HG03571 (cell line): Measurements from ENCODE around the gene ZNF423.

Experiments used
- ATAC-seq: cut with Tn5 transposase; IDR thresholded peaks from one replicate; pipeline ENCODE4 v1.9.1; 2021; ENCODE audit not compliant: unreplicated experiment

The ZNF423 gene

GRCh38 chr16:49540836-49541235 is 315.1 kb downstream of the ZNF423 start:
- ATAC-seq, result no peak

- ATAC-seq, result no peak
These were observed 316.2 kb downstream of the ZNF423 start for GRCh38 chr16:49539758-49540157.

DNA sequence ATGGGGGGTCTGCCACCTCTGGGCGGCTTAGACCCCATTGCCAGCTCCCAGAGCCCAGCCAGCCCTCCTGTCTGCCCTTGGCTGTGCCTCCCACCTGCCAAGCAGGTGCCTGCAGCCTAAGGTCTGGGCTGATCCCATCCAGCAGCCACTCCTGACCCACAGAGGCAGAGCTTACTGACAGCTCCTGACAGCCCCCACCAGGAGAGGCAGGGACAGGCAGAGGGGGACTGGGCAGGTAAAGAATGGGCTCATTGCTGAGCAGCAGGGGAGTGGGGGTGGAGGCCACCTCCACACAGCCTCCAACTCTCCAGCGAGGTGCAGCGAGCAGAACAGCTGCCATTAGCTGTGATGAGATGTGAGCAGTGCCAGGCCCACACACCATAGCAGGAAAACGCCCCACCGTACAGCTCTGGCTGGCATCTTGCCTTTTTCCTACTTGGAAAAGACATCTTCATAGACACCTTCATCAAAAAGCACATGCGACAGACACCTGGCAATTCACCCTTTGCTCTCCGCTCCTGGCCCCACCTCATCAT is 317.9 kb downstream of the ZNF423 start:
- no peak for ATAC-seq

DNA sequence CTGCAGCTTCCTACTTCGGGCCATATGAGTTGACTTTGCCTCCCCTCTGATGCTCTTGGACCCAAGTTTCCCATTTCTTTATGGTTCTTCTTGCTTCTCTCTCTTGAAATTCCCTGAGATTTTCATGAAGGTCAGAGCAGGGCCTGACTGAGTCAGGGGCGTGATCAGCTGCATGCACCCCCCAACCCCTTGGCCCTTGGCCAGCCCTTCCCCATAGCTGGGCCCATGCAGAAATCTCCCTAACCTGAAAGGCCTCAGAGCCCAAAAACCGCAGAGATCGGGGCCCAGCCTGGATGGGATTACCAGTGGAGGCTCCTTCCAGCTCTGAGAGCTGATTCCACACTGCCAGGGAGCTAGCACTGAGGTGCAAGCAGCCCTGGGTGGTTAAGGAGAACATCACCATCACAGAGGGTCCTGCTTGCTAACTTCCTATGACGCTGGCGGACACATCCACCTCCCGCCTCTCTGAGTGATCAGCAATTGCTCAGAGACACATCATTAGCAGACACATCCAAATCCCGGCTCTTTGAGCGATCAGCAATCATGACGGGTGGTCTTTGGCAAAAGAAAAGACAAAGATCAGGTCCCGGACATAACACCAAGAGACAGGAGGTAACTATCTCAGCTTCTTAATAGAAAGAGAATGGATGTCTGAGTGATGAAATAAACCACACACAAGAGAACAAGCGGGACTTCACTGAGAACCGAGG is 320.9 kb downstream of the ZNF423 start:
- no peak for ATAC-seq

GRCh38 chr16:49533422-49533821 is 322.5 kb downstream of the ZNF423 start:
- no peak for ATAC-seq

DNA sequence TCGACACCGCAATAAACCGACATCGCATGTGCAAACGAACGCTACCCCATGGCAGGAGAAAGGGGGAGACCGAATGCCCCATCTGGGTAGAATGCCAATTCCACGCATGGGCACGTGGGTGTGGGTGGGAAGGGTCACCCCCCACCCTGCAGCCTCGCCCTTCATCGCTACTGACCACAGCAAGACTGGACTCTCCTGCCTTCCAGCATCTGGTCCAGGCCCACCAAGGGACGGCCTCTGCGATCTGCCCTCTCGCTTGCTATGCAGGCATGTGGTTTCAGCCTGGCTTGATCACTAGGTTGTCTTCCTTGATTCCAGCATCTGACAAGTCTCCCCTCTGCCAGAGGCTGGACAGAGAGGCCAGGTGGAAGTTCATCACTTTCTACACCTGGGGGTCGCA is 323.0 kb downstream of the ZNF423 start:
- ATAC-seq, result no peak

GRCh38 chr16:49531931-49532840 is 323.7 kb downstream of the ZNF423 start:
- no peak for ATAC-seq

DNA sequence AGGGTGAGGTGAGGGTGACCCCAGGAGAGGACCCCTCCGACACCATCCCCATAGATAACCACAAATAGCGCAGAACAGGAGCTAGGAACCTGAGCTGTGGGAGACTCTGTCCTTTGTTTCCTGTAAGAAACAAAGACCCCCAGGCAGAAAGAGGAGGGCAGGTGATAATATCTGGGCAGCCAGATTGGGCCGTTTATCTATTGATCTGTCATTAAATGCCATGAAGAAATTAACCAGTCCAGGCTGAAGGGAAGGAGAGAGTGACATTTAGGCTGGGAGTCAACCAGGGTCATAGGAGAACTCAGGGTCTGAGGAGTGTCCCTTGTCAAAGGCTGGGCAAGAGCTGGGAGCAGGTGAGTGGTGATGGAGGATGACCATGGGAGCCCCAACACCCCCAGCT is 324.5 kb downstream of the ZNF423 start:
- no peak for ATAC-seq

GRCh38 chr16:49530427-49530970 is 325.4 kb downstream of the ZNF423 start:
- ATAC-seq, result no peak

DNA sequence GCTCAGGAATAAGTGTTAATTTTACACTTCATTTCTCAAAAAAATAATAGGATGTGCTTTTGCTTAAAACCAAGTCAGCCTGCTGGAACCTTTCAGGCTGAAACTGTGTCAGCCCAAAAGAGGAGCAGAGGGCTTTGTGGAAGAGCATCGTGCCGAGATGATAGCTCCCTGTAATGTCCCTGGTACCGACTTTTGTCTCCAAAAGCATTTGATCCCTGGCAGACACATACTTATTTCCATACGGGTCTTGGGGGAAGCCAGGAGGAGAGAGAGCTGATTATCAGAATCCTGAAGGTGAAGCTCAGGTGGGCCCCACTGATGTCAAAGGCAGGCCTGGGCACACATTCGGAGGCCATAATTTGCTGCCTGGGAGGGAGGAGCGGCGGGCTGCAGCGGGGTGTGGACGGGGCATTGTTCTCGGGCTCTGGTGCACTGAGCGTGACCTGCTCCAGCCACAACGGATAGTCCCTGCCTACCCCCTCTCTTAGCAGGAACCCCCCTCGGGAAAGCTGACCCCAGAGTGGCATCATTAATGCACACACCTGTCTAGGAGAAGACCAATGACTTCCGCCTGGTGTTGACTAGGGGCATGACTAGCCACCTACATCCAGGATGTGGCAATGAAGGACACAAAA is 326.4 kb downstream of the ZNF423 start:
- ATAC-seq, result no peak

- no peak for ATAC-seq
These were observed 327.0 kb downstream of the ZNF423 start for GRCh38 chr16:49528866-49529288.

GRCh38 chr16:49528060-49528865 is 327.6 kb downstream of the ZNF423 start:
- no peak for ATAC-seq

- no peak for ATAC-seq
These were observed 328.3 kb downstream of the ZNF423 start for GRCh38 chr16:49527611-49528010.

- ATAC-seq, result no peak
These were observed 329.0 kb downstream of the ZNF423 start for GRCh38 chr16:49526860-49527365.

DNA sequence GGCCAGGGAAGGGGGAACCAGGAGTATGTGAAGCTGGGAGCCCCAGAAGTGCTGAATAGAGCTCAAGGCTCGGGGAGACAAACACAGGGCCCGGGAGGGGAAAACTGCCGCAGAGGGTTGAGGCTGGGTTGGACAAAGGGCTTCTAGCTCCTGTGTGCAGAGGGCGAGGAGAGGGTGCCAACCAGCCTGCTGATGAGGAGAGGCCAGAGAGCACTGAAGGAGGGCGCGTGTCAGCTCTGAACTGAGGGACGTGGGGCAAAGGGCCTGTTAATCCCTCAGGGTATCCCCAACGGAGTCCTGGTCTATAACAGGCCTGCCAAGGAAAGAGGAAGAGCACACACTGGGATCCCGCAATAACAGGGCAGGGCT is 331.0 kb downstream of the ZNF423 start:
- no peak for ATAC-seq

DNA sequence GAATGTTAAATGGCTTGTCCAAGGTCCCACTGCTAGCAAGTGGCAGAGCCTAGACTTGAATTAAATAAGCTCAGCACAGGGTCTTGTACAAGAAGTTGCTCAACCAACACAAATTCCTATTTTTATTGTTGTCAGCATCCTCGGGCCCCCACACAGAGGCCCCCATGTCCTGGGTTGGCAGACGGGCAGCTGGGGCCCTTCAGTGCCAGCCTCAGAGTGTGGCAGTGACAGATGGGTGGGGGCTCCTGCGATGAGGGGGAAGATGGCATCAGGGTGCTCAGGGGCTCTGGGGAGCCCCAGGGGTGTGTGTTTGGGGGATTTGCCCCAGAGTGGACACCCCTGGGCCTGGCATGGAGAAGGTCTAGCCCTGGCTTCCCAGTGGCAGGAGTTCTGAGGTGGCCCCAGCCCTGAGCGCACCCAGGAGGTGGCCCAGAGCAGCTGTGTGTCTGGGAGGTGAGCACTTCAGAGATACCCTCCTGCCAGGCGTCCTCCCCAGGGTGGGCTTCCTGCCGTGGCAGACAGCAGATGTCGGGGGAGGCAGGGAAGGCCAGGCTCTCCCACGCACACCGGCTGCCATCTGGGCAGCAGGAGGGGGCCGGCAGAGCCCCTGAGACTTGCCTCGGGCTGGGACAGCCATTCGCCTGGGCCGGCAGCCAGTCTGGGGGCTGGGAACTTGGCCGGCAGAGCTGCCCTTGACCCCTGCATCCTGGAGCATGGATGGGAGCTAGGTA is 331.5 kb downstream of the ZNF423 start:
- no peak for ATAC-seq

- no peak for ATAC-seq
These were observed 332.3 kb downstream of the ZNF423 start for GRCh38 chr16:49523435-49524159.

GRCh38 chr16:49521734-49522325 is 334.1 kb downstream of the ZNF423 start:
- no peak for ATAC-seq
